Neural progenitor cell (in vitro differentiated cells): ENCODE results near the gene RASA1. TPM values are rescaled to one million over a fixed set of nuclear protein-coding genes. Genes with fewer than 3 reads are reported as not detected.

ENCODE experiments used
- DNase-seq: peaks from one replicate; pipeline ENCODE4 v3.0.0-alpha.2; 2016; ENCODE audit warnings: low spot score
- H2AFZ ChIP-seq: fragments of 200-600 bp; sonication (generic); replicated peaks from 2 replicates; pipeline ENCODE4 v1.6.1; 2016; ENCODE audit warnings: antibody characterized with exemption
- H3F3A ChIP-seq: fragments of 200-600 bp; sonication (generic); 2 replicates; pipeline ENCODE4 v1.6.1; 2016; ENCODE audit warnings: antibody characterized with exemption, low read depth
- H3K27ac ChIP-seq: fragments of 200-600 bp; sonication (generic); 2 replicates; pipeline ENCODE4 v1.5.1; 2016; ENCODE audit warnings: mild to moderate bottlenecking
- H3K27me3 ChIP-seq: fragments of 200-600 bp; sonication (generic); 2 replicates; pipeline ENCODE4 v1.6.1; 2016; ENCODE audit warnings: mild to moderate bottlenecking, moderate library complexity
- H3K36me3 ChIP-seq: fragments of 200-600 bp; sonication (generic); 2 replicates; pipeline ENCODE4 v1.5.1; 2016
- H3K4me1 ChIP-seq: fragments of 200-600 bp; sonication (generic); 2 replicates; pipeline ENCODE4 v1.6.1; 2016; ENCODE audit warnings: mixed run types
- H3K4me2 ChIP-seq: fragments of 200-600 bp; sonication (generic); 2 replicates; pipeline ENCODE4 v1.6.1; 2016
- H3K4me3 ChIP-seq: fragments of 200-600 bp; sonication (generic); 2 replicates; pipeline ENCODE4 v1.5.1; 2016
- H3K79me2 ChIP-seq: fragments of 200-600 bp; sonication (generic); 2 replicates; pipeline ENCODE4 v1.6.1; 2016; ENCODE audit warnings: low read depth
- H3K9ac ChIP-seq: fragments of 200-600 bp; sonication (generic); 2 replicates; pipeline ENCODE4 v1.6.1; 2016
- H3K9me3 ChIP-seq: fragments of 200-600 bp; sonication (generic); 2 replicates; pipeline ENCODE4 v1.5.1; 2016; ENCODE audit warnings: low read depth
- H4K20me1 ChIP-seq: fragments of 200-600 bp; sonication (generic); 2 replicates; pipeline ENCODE4 v1.6.1; 2016; ENCODE audit warnings: low read depth
- H3K27ac Mint-ChIP-seq: 3 replicates; pipeline ENCODE4 v1.8.0; 2021; ENCODE audit warnings: mixed read lengths
- H3K27me3 Mint-ChIP-seq: 2 replicates; pipeline ENCODE4 v1.8.0; 2022; ENCODE audit warnings: low read depth, mild to moderate bottlenecking, inconsistent platforms, moderate library complexity, mixed read lengths; ENCODE audit not compliant: insufficient read depth
- H3K36me3 Mint-ChIP-seq: 3 replicates; pipeline ENCODE4 v1.8.0; 2021; ENCODE audit warnings: mixed read lengths
- H3K4me1 Mint-ChIP-seq: 3 replicates; pipeline ENCODE4 v1.8.0; 2021; ENCODE audit warnings: mixed read lengths
- H3K4me3 Mint-ChIP-seq: 3 replicates; pipeline ENCODE4 v1.8.0; 2021; ENCODE audit warnings: mild to moderate bottlenecking, moderate library complexity, mixed read lengths
- H3K9me3 Mint-ChIP-seq: 3 replicates; pipeline ENCODE4 v1.8.0; 2020; ENCODE audit warnings: mixed read lengths
- CTCF ChIP-seq: fragments of 200-600 bp; sonication (generic); IDR thresholded peaks from 2 replicates; pipeline ENCODE4 v1.5.1; 2017; ENCODE audit warnings: antibody characterized with exemption, mild to moderate bottlenecking
- EZH2 ChIP-seq: fragments of 200-600 bp; sonication (generic); IDR thresholded peaks from 2 replicates; pipeline ENCODE4 v1.6.1; 2017; ENCODE audit warnings: antibody characterized with exemption, mild to moderate bottlenecking, moderate library complexity
- EZH2phosphoT487 ChIP-seq: fragments of 200-600 bp; sonication (generic); IDR thresholded peaks from 2 replicates; pipeline ENCODE4 v1.6.1; 2017; ENCODE audit warnings: antibody characterized with exemption
- total RNA-seq: library from RNA; depleted of rRNA; stranded (reverse); fragments of >200 nt; gene quantifications from 2 replicates; pipeline ENCODE4 v1.2.3, GENCODE V29; 2015; ENCODE audit warnings: low replicate concordance

Gene RASA1
- total RNA-seq, 1 donor from 2014 or later = 60.9 TPM

DNA sequence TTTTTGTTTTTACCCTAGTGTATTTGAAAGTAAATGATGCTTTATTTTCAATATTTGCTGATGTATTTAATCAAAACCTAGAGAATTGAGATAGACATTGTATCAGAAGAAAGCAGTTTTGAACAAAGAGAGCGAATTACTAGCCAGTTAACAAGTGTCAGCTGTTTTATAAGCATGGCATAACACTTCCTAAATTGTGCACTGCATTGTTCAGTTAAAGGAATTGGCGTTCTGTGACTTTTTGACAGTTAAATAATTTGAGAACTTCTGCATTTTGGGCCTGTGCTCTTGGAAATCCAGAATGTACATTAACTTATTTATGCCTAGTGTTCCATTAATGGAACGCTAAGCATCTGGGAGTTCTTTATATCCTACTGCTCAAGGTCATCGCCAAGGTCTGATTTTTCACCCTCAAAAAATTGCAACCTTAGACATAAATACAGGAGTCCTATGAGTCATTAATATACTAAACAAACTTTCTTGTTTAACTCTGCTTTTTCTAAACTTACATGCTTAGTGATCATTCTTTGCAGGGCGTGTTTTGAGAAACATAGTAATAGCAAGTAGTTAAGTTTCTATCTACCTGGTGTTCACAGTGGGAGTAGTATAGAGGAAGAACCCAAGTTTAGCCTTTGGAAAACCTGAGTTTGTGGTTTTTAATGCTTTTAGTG is 31.1 kb downstream of the RASA1 start:
- TF ChIP-seq CTCF (no peak), EZH2 (no peak), EZH2phosphoT487 (no peak)
- Histone ChIP-seq H3F3A (no peaks in the 10 kb centered on the region), H3K4me2 (no peak overlapping the region), H3K27ac (no peak overlapping the region), H3K4me3 (no peak overlapping the region), H2AFZ (no peak overlapping the region), H3K9ac (no peak overlapping the region), H4K20me1 (peaks cover 3% of the 10 kb centered on the region), H3K36me3 (no peaks in the 10 kb centered on the region), H3K9me3 (no peaks in the 10 kb centered on the region), H3K79me2 (peaks cover 97% of the 10 kb centered on the region), H3K27me3 (no peaks in the 10 kb centered on the region), H3K4me1 (no peaks in the 10 kb centered on the region)
- H3K4me1 Mint-ChIP-seq = no peaks in the 10 kb centered on the region
- DNase-seq = no peak
- no peak overlapping the region for H3K4me3 Mint-ChIP-seq
- peaks cover 24% of the 10 kb centered on the region for H3K9me3 Mint-ChIP-seq
- peaks cover 2% of the 10 kb centered on the region for H3K27me3 Mint-ChIP-seq
- no peak overlapping the region for H3K27ac Mint-ChIP-seq
- H3K36me3 Mint-ChIP-seq = peaks cover 31% of the 10 kb centered on the region

DNA sequence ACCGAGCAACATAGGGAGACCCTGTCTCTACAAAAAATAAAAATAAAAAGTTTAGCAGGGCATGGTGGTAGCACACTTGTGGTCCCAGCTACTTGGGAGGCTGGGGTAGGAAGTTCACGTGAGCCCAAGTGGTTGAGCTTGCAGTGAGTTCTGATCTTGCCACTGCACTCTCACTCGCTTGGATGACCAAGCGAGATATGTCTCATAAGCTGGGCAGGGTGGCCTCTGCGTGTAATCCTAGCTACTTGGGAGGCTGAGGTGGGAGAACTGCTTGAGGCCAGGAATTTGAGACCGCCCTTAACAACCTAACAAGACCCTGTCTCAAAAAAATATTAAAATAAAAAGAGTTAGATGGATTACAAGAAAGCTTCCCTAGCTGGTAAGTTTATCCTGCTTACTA is 32.5 kb downstream of the RASA1 start:
- TF ChIP-seq CTCF (no peak), EZH2phosphoT487 (no peak), EZH2 (no peak)
- no peak overlapping the region for H3K27ac Mint-ChIP-seq
- peaks cover 12% of the 10 kb centered on the region for H3K9me3 Mint-ChIP-seq
- no peak overlapping the region for H3K9ac ChIP-seq
- H3F3A ChIP-seq = no peaks in the 10 kb centered on the region
- H3K4me3 Mint-ChIP-seq = no peak overlapping the region
- no peaks in the 10 kb centered on the region for H3K27me3 ChIP-seq
- H3K4me1 ChIP-seq = no peaks in the 10 kb centered on the region
- H3K36me3 Mint-ChIP-seq = peaks cover 33% of the 10 kb centered on the region
- H3K36me3 ChIP-seq = peaks cover 7% of the 10 kb centered on the region
- peaks cover 87% of the 10 kb centered on the region for H3K79me2 ChIP-seq
- DNase-seq = no peak
- H3K4me1 Mint-ChIP-seq = no peaks in the 10 kb centered on the region
- no peak overlapping the region for H3K4me2 ChIP-seq
- no peak overlapping the region for H3K4me3 ChIP-seq
- no peak overlapping the region for H3K27ac ChIP-seq
- peaks cover 2% of the 10 kb centered on the region for H3K27me3 Mint-ChIP-seq
- no peaks in the 10 kb centered on the region for H3K9me3 ChIP-seq
- H4K20me1 ChIP-seq = peaks cover 3% of the 10 kb centered on the region
- no peak overlapping the region for H2AFZ ChIP-seq

DNA sequence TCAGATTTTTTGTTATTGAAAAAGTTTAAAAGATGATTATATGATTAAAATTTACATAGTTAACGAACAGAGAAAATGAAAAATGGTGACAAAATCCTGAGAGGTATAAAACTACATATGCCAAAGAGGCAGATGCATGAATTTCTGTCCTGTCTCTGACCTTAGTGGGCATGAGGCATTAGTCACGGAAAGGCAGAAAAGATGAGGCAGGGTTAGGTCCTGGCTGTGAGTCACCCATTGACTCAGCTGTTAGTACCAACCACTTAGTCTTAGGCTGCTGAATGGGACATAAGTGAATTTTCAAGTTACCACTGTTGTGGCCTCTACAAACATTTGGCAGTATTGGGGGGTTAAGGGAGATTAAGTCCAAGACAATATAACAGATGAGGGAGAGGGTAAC is 33.1 kb downstream of the RASA1 start:
- peaks cover 87% of the 10 kb centered on the region for H3K79me2 ChIP-seq
- Mint-ChIP-seq H3K9me3 (peaks cover 15% of the 10 kb centered on the region), H3K27me3 (peaks cover 2% of the 10 kb centered on the region), H3K36me3 (peaks cover 38% of the 10 kb centered on the region), H3K4me3 (no peak overlapping the region), H3K27ac (no peak overlapping the region), H3K4me1 (no peaks in the 10 kb centered on the region)
- TF ChIP-seq EZH2 (no peak), CTCF (no peak), EZH2phosphoT487 (no peak)
- H4K20me1 ChIP-seq = peaks cover 3% of the 10 kb centered on the region
- H3K4me3 ChIP-seq = no peak overlapping the region
- peaks cover 13% of the 10 kb centered on the region for H3K36me3 ChIP-seq
- no peak overlapping the region for H3K27ac ChIP-seq
- H3K4me2 ChIP-seq = no peak overlapping the region
- H2AFZ ChIP-seq = no peak overlapping the region
- no peak for DNase-seq
- no peaks in the 10 kb centered on the region for H3K27me3 ChIP-seq
- H3K9me3 ChIP-seq = no peaks in the 10 kb centered on the region
- no peak overlapping the region for H3K9ac ChIP-seq
- no peaks in the 10 kb centered on the region for H3K4me1 ChIP-seq
- H3F3A ChIP-seq = no peaks in the 10 kb centered on the region
